ENCODE measurements around the gene OPHN1. TPM values are rescaled to one million over a fixed set of nuclear protein-coding genes. Genes with fewer than 3 reads are reported as not detected.

OPHN1 gene
- total and polyA plus RNA-seq, 8 donors = 0.61 to 3.5 (median 2.2) TPM

GRCh38 chrX:68179355-68179754 is 253.9 kb downstream of the OPHN1 start:
- H3K36me3 ChIP-seq = no peaks in the 10 kb centered on the region
- no peak overlapping the region for H3K27ac ChIP-seq
- no peak for FAIRE-seq
- peaks cover 0 to 3% (median 0%) of the 10 kb centered on the region in 4 donors for H3K27me3 ChIP-seq
- H3K4me3 ChIP-seq = no peak overlapping the region
- ATAC-seq = no peak
- WGBS, 2 donors = 76 to 88% methylated on average over 1 of the region's 1 CpG
- H3K9me3 ChIP-seq = no peaks in the 10 kb centered on the region
- intact Hi-C loops (cut with DNase I) = no loop called here
- no peak for DNase-seq
- TF ChIP-seq CTCF (IDR thresholded peaks at IDR 0.05) = no peak
- no peaks in the 10 kb centered on the region for H3K4me1 ChIP-seq

DNA sequence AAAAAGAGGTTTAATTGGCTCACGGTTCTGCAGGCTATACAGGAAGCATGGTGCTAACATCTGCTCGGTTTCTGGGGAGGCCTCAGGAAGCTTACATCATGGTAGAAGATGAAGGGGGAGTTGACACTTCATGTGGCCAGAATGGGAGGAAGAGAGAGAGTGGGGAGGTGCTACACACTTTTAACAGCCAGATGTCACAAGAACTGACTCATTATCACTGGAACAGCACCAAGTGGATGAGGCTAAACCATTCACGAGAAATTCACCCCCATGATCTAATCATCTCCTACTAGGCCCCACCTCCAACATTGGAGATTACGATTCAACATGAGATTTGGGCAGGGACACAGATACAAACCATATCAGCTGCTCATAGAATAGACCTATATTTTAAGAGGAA is 255.8 kb downstream of the OPHN1 start:
- intact Hi-C loops (cut with DNase I) = no loop called here
- no peak for FAIRE-seq
- TF ChIP-seq CTCF (IDR thresholded peaks at IDR 0.05) = no peak

DNA sequence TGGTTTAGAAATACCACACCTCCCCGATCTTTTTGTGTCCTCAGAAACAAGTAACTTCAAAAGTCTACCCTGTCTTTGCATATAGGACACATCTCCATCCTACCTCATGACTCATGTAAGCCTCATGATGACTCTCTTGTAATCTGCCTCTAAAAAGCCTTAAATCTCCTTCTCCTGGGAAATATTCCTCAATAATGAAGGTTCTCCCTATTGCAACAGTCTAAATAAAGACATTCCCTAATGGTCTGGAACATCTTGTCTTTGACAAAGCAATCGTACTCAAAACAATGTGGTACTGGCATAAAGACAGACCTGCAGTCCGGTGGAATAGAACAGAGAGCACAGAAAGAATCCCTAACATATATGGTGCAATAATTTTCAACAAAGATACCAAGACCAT is 257.7 kb downstream of the OPHN1 start:
- TF ChIP-seq CTCF (IDR thresholded peaks at IDR 0.05) = no peak
- no peak for FAIRE-seq
- 60 to 82% methylated on average over 3 of the region's 3 CpGs for WGBS, 2 donors
- Histone ChIP-seq H3K27ac (no peak overlapping the region), H3K4me3 (no peak overlapping the region), H3K27me3 (no peaks in the 10 kb centered on the region), H3K9me3 (no peaks in the 10 kb centered on the region), H3K36me3 (no peaks in the 10 kb centered on the region), H3K4me1 (no peaks in the 10 kb centered on the region)
- intact Hi-C loops (cut with DNase I) = no loop called here
- DNase-seq = no peak
- ATAC-seq = no peak

More for the DNA sequence above, 255.8 kb downstream of the OPHN1 start:
- DNase-seq (no peak), ATAC-seq (no peak)
- H3K9me3 ChIP-seq = no peaks in the 10 kb centered on the region
- H3K27me3 ChIP-seq = peaks cover 0 to under 1% (median 0%) of the 10 kb centered on the region in 4 donors
- no peaks in the 10 kb centered on the region for H3K4me1 ChIP-seq
- H3K4me3 ChIP-seq = no peak overlapping the region
- no peaks in the 10 kb centered on the region for H3K36me3 ChIP-seq
- H3K27ac ChIP-seq = no peak overlapping the region
- WGBS, 2 donors = 68 to 87% methylated on average over 4 of the region's 4 CpGs

DNA sequence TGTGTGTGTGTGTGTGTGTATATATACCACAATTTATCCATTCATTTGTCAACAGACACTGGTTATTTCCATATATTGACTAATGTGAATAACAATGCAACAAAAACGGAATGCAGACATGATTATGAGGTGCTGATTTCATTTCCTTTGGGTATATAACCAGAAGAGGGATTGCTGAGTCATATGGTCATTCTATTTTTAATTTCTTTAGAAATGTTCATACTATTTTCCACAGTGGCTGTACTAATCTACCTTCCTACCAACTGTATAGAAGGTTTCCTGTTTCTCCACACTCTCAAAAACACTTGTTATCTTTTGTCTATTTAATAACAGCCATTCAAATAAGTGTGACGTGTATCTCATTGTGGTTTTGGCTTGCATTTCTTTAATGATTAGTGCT is 269.9 kb downstream of the OPHN1 start:
- FAIRE-seq (no peak), DNase-seq (no peak), ATAC-seq (no peak)
- Histone ChIP-seq H3K27ac (no peak overlapping the region), H3K9me3 (no peaks in the 10 kb centered on the region), H3K27me3 (peaks cover 0 to 20% (median 4%) of the 10 kb centered on the region in 4 donors), H3K4me1 (no peaks in the 10 kb centered on the region), H3K36me3 (no peaks in the 10 kb centered on the region), H3K4me3 (no peak overlapping the region)
- no peak for TF ChIP-seq CTCF (IDR thresholded peaks at IDR 0.05)
- intact Hi-C loops (cut with DNase I) = no loop called here
- WGBS, 2 donors = 53 to 72% methylated on average over 2 of the region's 2 CpGs

- Histone ChIP-seq H3K27me3 (peaks cover 0 to 3% (median 0%) of the 10 kb centered on the region in 4 donors), H3K9me3 (no peaks in the 10 kb centered on the region), H3K4me1 (no peaks in the 10 kb centered on the region), H3K36me3 (no peaks in the 10 kb centered on the region), H3K27ac (no peak overlapping the region), H3K4me3 (no peak overlapping the region)
- ATAC-seq = no peak
- no peak for FAIRE-seq
- DNase-seq = no peak
- intact Hi-C loops (cut with DNase I) = no loop called here
- no peak for TF ChIP-seq CTCF (IDR thresholded peaks at IDR 0.05)
- WGBS, 2 donors = 79 to 85% methylated on average over 1 of the region's 1 CpG
These were observed 285.4 kb downstream of the OPHN1 start for GRCh38 chrX:68147848-68148247.
